Measurements from ENCODE around the gene KLHL21. TPM values are rescaled to one million over a fixed set of nuclear protein-coding genes. Genes with fewer than 3 reads are reported as not detected.

The KLHL21 gene
- total RNA-seq, 1 experiment from 2014 or later = 27.5 TPM

- intact Hi-C loops (cut with micrococcal nuclease) = no loop called here
- Histone ChIP-seq H4K20me1 (ENCODE audit: insufficient read depth) (no peaks in the 10 kb centered on the region; the same call in 1 of the 2 replicates), H3K36me3 (ENCODE audit: control insufficient read depth in 1 of 2, insufficient read depth in 2 of 2, low read length in 2 of 2) (peaks cover 6 to 15% of the 10 kb centered on the region in 2 experiments; a peak in 3 of 4 replicates), H3K4me1 (ENCODE audit: control insufficient read depth in 1 of 2, insufficient read depth in 2 of 2, low read length in 2 of 2) (peaks cover 8 to 46% of the 10 kb centered on the region in 2 experiments), H3K27ac (ENCODE audit: low read depth, low read length) (peak within 1 kb of the TSS; percentile 92), H3K79me2 (ENCODE audit: insufficient read depth, low read length) (peaks cover 43% of the 10 kb centered on the region), H3K9me3 (ENCODE audit: control insufficient read depth in 1 of 2, insufficient read depth in 1 of 2, low read depth in 1 of 2, low read length in 2 of 2) (no peaks in the 10 kb centered on the region), H3K9me2 (ENCODE audit: insufficient read depth) (no peaks in the 10 kb centered on the region), H2AFZ (ENCODE audit: low read depth, low read length, poor library complexity, severe bottlenecking) (peak within 1 kb of the TSS; percentile 13), H3K4me3 (replicated peaks in 1 of 2; ENCODE audit: low read depth in 1 of 2, low read length in 2 of 2) (peak within 1 kb of the TSS; percentile 62 to 83), H3K4me2 (ENCODE audit: low read length) (peak within 1 kb of the TSS; percentile 98), H3K27me3 (ENCODE audit: insufficient read depth, low read length) (no peaks in the 10 kb centered on the region), H3K9ac (ENCODE audit: low read length) (peak within 1 kb of the TSS; percentile 93)
- no TSS peak for BruUV-seq (replicated peaks)
- ChIA-PET POLR2A (no interaction called here), CTCF (no interaction called here), RAD21 (ENCODE audit: low non-redundant PET in 1 of 2, low total read pairs in 2 of 2, uncharacterized antibody in 2 of 2, unreplicated experiment in 2 of 2) (no interaction called here)
- DNase-seq (ENCODE audit: low read depth, low spot score) = peak; percentile 97
- peak; percentile 93 for ATAC-seq
- TF ChIP-seq EGR1 (IDR thresholded peaks at IDR 0.05; ENCODE audit: low read depth) (peak; percentile 96), SIN3A (IDR thresholded peaks at IDR 0.05; ENCODE audit: low read depth) (peak; percentile 80), ZFX (IDR thresholded peaks at IDR 0.05) (no peak), EZH2phosphoT487 (IDR thresholded peaks at IDR 0.05; ENCODE audit: borderline replicate concordance) (no peak), TCF7L2 (IDR thresholded peaks at IDR 0.05; ENCODE audit: borderline replicate concordance, extremely low read depth, insufficient read depth, insufficient read length) (peak; percentile 54), ZNF274 (IDR thresholded peaks at IDR 0.05; ENCODE audit: low read depth, low read length) (no peak), JUND (IDR thresholded peaks at IDR 0.05) (no peak), ELF1 (IDR thresholded peaks at IDR 0.05; ENCODE audit: borderline replicate concordance, low read depth) (no peak), CTCF (IDR thresholded peaks at IDR 0.05 in 2 of 3, conservative IDR thresholded peaks at IDR 0.05 in 1 of 3; ENCODE audit: borderline replicate concordance in 1 of 3, insufficient read depth in 1 of 3, low read depth in 2 of 3, low read length in 2 of 3) (no peak), YY1 (IDR thresholded peaks at IDR 0.05; ENCODE audit: extremely low read depth, insufficient replicate concordance, low read depth, low read length) (peak; percentile 55), SP1 (IDR thresholded peaks at IDR 0.05; ENCODE audit: low read depth) (peak; percentile 90), ZBTB33 (IDR thresholded peaks at IDR 0.05; ENCODE audit: extremely low read depth, insufficient replicate concordance, low read length) (no peak), EZH2 (IDR thresholded peaks at IDR 0.05) (no peak), FOSL1 (IDR thresholded peaks at IDR 0.05; ENCODE audit: low read depth) (no peak), POLR2AphosphoS5 (IDR thresholded peaks at IDR 0.05; ENCODE audit: low read depth, low read length) (peak; percentile 66), RAD21 (IDR thresholded peaks at IDR 0.05; ENCODE audit: low read depth) (no peak), SRF (IDR thresholded peaks at IDR 0.05; ENCODE audit: low read depth) (no peak; the same call in 1 of the 2 replicates), MAX (IDR thresholded peaks at IDR 0.05) (peak; percentile 86)
- TF ChIP-seq, protein P1, sequence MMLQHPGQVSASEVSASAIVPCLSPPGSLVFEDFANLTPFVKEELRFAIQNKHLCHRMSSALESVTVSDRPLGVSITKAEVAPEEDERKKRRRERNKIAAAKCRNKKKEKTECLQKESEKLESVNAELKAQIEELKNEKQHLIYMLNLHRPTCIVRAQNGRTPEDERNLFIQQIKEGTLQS (IDR thresholded peaks at IDR 0.05) = no peak
- TF ChIP-seq, protein P2, sequence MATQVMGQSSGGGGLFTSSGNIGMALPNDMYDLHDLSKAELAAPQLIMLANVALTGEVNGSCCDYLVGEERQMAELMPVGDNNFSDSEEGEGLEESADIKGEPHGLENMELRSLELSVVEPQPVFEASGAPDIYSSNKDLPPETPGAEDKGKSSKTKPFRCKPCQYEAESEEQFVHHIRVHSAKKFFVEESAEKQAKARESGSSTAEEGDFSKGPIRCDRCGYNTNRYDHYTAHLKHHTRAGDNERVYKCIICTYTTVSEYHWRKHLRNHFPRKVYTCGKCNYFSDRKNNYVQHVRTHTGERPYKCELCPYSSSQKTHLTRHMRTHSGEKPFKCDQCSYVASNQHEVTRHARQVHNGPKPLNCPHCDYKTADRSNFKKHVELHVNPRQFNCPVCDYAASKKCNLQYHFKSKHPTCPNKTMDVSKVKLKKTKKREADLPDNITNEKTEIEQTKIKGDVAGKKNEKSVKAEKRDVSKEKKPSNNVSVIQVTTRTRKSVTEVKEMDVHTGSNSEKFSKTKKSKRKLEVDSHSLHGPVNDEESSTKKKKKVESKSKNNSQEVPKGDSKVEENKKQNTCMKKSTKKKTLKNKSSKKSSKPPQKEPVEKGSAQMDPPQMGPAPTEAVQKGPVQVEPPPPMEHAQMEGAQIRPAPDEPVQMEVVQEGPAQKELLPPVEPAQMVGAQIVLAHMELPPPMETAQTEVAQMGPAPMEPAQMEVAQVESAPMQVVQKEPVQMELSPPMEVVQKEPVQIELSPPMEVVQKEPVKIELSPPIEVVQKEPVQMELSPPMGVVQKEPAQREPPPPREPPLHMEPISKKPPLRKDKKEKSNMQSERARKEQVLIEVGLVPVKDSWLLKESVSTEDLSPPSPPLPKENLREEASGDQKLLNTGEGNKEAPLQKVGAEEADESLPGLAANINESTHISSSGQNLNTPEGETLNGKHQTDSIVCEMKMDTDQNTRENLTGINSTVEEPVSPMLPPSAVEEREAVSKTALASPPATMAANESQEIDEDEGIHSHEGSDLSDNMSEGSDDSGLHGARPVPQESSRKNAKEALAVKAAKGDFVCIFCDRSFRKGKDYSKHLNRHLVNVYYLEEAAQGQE (IDR thresholded peaks at IDR 0.05; ENCODE audit: low read depth) = no peak
Observed at GRCh38 chr1:6613361-6614018, 10.8 kb upstream of the KLHL21 start, which contains the start of gene PHF13. Gene PHF13, plus strand, starts transcription at chr1:6613731. Its CDS starts 336 bp downstream, at chr1:6614067.
